ENCODE measurements around the gene B3GNT5.
"Not testable (repeated sequence)": the region's sequence is repeated elsewhere in the genome, so short reads cannot be mapped to it uniquely, and the experiment has no call there.

B3GNT5 gene

GRCh38 chr3:183220828-183221227 lies 32.2 kb upstream of the B3GNT5 start:
- H3K4me1 Mint-ChIP-seq: peaks cover 25% of the 10 kb centered on the region
- H3K4me3 Mint-ChIP-seq: no peak overlapping the region
- H3K27me3 Mint-ChIP-seq: peaks cover 42% of the 10 kb centered on the region
- peaks cover 3% of the 10 kb centered on the region for H3K9me3 Mint-ChIP-seq
- H3K36me3 Mint-ChIP-seq: no peaks in the 10 kb centered on the region
- H3K27ac Mint-ChIP-seq: no peak overlapping the region
- no peak for ATAC-seq

GRCh38 chr3:183222631-183223235 lies 30.3 kb upstream of the B3GNT5 start:
- Mint-ChIP-seq H3K4me3 (no peak overlapping the region), H3K27me3 (peaks cover 42% of the 10 kb centered on the region), H3K4me1 (peaks cover 20% of the 10 kb centered on the region), H3K27ac (no peak overlapping the region), H3K36me3 (no peaks in the 10 kb centered on the region), H3K9me3 (peaks cover 3% of the 10 kb centered on the region)
- ATAC-seq: no peak

GRCh38 chr3:183224180-183224970 lies 28.7 kb upstream of the B3GNT5 start:
- H3K9me3 Mint-ChIP-seq: no peaks in the 10 kb centered on the region
- ATAC-seq: peak; percentile 34
- peaks cover 38% of the 10 kb centered on the region for H3K27me3 Mint-ChIP-seq
- no peak overlapping the region for H3K27ac Mint-ChIP-seq
- peak overlapping the region; percentile 10 for H3K4me3 Mint-ChIP-seq
- peaks cover 7% of the 10 kb centered on the region for H3K4me1 Mint-ChIP-seq
- no peaks in the 10 kb centered on the region for H3K36me3 Mint-ChIP-seq

DNA sequence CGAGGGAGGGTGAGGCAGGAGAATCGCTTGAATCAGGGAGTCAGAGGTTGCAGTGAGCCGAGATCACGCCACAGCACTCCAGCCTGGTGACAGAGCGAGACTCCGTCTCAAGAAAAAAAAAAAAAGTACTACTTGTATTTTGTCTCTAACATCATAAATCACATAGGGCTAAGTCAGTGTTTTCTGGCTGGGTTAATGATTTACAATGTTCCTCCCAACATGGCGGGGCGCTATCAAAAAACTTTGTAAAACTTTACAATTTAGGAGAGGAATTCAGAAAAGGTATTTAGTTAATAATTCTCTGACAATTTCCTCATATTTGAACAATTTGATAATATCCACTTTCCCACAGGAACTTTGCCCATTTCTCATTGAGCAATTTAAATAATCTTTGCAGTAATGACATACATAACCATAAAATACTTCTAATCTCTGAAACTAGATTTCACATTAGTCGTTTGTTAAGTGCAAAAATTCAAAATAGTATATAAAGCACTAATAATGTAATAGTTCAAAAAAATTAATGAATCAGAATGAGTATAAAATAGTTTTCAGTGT lies 26.6 kb upstream of the B3GNT5 start:
- ATAC-seq: no peak
- H3K27ac Mint-ChIP-seq: no peak overlapping the region
- H3K27me3 Mint-ChIP-seq: peaks cover 43% of the 10 kb centered on the region
- no peak overlapping the region for H3K4me3 Mint-ChIP-seq
- no peaks in the 10 kb centered on the region for H3K36me3 Mint-ChIP-seq
- peaks cover 7% of the 10 kb centered on the region for H3K4me1 Mint-ChIP-seq
- no peaks in the 10 kb centered on the region for H3K9me3 Mint-ChIP-seq

GRCh38 chr3:183227586-183227985 lies 25.5 kb upstream of the B3GNT5 start:
- Mint-ChIP-seq H3K4me1 (peaks cover 7% of the 10 kb centered on the region), H3K27ac (no peak overlapping the region), H3K4me3 (no peak overlapping the region), H3K27me3 (peaks cover 43% of the 10 kb centered on the region), H3K36me3 (no peaks in the 10 kb centered on the region), H3K9me3 (no peaks in the 10 kb centered on the region)
- no peak for ATAC-seq

DNA sequence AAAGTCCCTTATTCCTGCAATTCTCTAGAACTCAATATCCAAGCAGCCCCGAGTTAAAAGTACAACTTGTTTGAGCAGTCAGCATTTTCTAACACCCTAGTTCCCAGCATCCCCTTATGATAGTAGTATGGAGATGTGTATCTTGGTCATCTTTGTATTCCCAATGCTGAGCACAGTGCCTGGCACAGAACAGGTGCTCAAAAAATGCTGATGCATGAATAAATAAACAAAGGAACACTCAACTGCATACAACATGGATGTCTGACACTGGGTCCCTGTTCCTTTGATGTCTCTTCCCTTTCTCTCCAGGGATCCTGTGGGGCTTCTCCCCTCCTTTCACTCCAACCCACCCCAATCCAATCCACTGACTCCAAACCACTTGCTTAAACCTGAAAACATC lies 23.9 kb upstream of the B3GNT5 start:
- H3K27ac Mint-ChIP-seq: no peak overlapping the region
- no peak for ATAC-seq
- H3K4me3 Mint-ChIP-seq: no peak overlapping the region
- no peaks in the 10 kb centered on the region for H3K36me3 Mint-ChIP-seq
- peaks cover 38% of the 10 kb centered on the region for H3K27me3 Mint-ChIP-seq
- peaks cover 5% of the 10 kb centered on the region for H3K4me1 Mint-ChIP-seq
- H3K9me3 Mint-ChIP-seq: no peaks in the 10 kb centered on the region

DNA sequence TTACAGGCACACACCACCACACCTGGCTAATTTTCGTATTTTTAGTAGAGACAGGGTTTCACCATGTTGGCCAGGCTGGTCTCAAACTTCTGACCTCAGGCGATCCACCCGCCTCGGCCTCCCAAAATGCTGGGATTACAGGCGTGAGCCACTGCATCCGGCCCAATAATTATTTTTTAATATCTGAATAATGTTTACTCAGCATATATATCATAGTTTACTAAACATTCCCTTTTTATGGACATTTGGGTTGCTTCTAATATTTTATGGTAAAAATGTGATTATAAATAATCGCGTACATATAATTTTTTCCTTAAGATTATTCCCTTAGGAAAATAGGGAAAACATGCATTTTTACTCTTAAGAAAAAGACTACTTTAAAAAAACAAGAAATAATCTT lies 22.8 kb upstream of the B3GNT5 start:
- H3K4me1 Mint-ChIP-seq, H3K9me3 Mint-ChIP-seq: not testable (repeated sequence)

GRCh38 chr3:183230826-183231225 lies 22.2 kb upstream of the B3GNT5 start:
- peaks cover 25% of the 10 kb centered on the region for H3K27me3 Mint-ChIP-seq
- no peaks in the 10 kb centered on the region for H3K36me3 Mint-ChIP-seq
- no peak for ATAC-seq
- no peak overlapping the region for H3K27ac Mint-ChIP-seq
- no peaks in the 10 kb centered on the region for H3K9me3 Mint-ChIP-seq
- no peak overlapping the region for H3K4me3 Mint-ChIP-seq
- H3K4me1 Mint-ChIP-seq: no peaks in the 10 kb centered on the region

More for the DNA sequence above, 22.8 kb upstream of the B3GNT5 start:
- peaks cover 27% of the 10 kb centered on the region for H3K27me3 Mint-ChIP-seq
- not testable (repeated sequence) for H3K36me3 Mint-ChIP-seq, H3K27ac Mint-ChIP-seq, H3K4me3 Mint-ChIP-seq, ATAC-seq

DNA sequence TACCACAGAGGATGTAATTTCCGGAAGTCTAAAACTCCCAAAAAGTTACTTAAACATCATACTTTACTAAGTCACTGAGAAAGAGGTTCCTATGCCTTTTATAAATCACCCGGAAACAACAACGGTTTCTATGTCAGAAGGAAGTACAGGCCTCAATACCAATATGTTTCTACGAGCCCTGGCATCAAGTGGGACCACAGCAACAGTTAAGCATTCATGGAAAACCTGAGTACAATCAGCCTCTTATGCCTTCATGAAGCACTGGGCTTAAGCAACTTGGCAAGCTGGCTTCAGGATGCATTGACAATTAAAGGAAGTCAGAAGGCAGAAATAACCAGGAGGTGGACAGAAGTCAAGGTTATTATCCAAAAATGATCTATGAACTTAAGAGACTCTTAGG lies 19.1 kb upstream of the B3GNT5 start:
- H3K4me3 Mint-ChIP-seq: no peak overlapping the region
- H3K27ac Mint-ChIP-seq: no peak overlapping the region
- peaks cover 10% of the 10 kb centered on the region for H3K27me3 Mint-ChIP-seq
- H3K36me3 Mint-ChIP-seq: no peaks in the 10 kb centered on the region
- H3K9me3 Mint-ChIP-seq: no peaks in the 10 kb centered on the region
- ATAC-seq: no peak
- no peaks in the 10 kb centered on the region for H3K4me1 Mint-ChIP-seq

- Mint-ChIP-seq H3K27me3 (peaks cover 36% of the 10 kb centered on the region), H3K27ac (no peak overlapping the region), H3K4me1 (no peaks in the 10 kb centered on the region), H3K36me3 (peaks cover 12% of the 10 kb centered on the region), H3K9me3 (peaks cover 22% of the 10 kb centered on the region), H3K4me3 (no peak overlapping the region)
- ATAC-seq: no peak
Measured at GRCh38 chr3:183239046-183239445, 14.0 kb upstream of the B3GNT5 start.

DNA sequence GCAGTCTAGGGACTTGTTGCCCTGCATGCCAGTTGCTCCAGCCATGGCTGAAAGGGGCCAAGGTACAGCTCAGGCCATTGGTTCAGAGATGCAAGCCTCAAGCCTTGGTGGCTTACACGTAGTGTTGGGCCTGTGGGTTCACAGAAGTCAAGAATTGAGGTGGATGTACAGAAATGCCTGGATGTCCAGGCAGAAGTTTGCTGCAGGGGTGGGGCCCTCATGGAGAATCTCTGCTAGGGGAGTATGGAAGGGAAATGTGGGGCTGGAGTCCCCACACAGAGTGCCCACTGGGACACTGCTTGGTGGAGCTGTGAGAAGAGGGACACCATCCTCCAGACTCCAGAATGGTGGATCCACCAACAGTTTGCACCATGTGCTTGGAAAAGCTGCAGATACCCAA lies 10.6 kb upstream of the B3GNT5 start:
- no peak overlapping the region for H3K27ac Mint-ChIP-seq
- no peaks in the 10 kb centered on the region for H3K4me1 Mint-ChIP-seq
- peaks cover 12% of the 10 kb centered on the region for H3K36me3 Mint-ChIP-seq
- H3K4me3 Mint-ChIP-seq: no peak overlapping the region
- ATAC-seq: no peak
- peaks cover 36% of the 10 kb centered on the region for H3K27me3 Mint-ChIP-seq
- peaks cover 22% of the 10 kb centered on the region for H3K9me3 Mint-ChIP-seq

GRCh38 chr3:183244219-183244618 lies 8.8 kb upstream of the B3GNT5 start:
- no peak for ATAC-seq
- H3K27me3 Mint-ChIP-seq: peaks cover 34% of the 10 kb centered on the region
- H3K9me3 Mint-ChIP-seq: peaks cover 22% of the 10 kb centered on the region
- no peak overlapping the region for H3K4me3 Mint-ChIP-seq
- no peaks in the 10 kb centered on the region for H3K4me1 Mint-ChIP-seq
- no peak overlapping the region for H3K27ac Mint-ChIP-seq
- H3K36me3 Mint-ChIP-seq: peaks cover 12% of the 10 kb centered on the region

GRCh38 chr3:183244981-183245476 lies 8.0 kb upstream of the B3GNT5 start:
- Mint-ChIP-seq H3K36me3 (peaks cover 12% of the 10 kb centered on the region), H3K9me3 (peaks cover 22% of the 10 kb centered on the region), H3K4me1 (no peaks in the 10 kb centered on the region), H3K27ac (no peak overlapping the region), H3K4me3 (no peak overlapping the region), H3K27me3 (peaks cover 26% of the 10 kb centered on the region)
- ATAC-seq: no peak

DNA sequence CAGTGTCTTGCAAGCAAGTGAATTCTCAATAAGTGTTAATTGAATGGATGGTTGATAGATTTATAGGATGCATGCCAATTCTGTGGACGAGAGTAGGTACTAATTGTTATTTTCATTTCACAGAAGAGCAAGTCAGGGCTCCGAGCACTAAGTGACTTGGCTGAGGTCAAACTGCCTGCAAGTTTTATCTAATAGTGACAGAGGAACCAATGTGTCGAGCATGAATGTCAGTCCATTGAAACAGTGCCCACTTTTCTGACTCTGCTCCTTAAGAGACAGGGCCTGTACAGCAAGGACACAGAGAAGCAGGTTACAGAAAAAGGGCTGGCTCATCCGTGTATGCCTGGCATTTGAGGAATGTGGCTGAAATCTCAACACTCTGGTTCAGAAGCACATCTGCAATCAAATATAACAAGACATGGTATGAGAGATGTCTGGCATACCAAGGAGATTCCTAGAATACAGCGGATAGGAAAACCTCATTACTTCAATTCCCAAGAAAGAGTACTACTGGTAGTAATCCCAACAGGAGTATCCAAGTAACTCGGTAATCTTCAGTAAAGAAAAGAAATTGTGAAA lies 6.0 kb upstream of the B3GNT5 start:
- Mint-ChIP-seq H3K27ac (no peak overlapping the region), H3K36me3 (peaks cover 4% of the 10 kb centered on the region), H3K27me3 (peaks cover 5% of the 10 kb centered on the region), H3K4me3 (no peak overlapping the region), H3K4me1 (no peaks in the 10 kb centered on the region), H3K9me3 (peaks cover 7% of the 10 kb centered on the region)
- ATAC-seq: no peak

GRCh38 chr3:183249006-183249718 lies 3.9 kb upstream of the B3GNT5 start:
- no peaks in the 10 kb centered on the region for H3K4me1 Mint-ChIP-seq
- H3K4me3 Mint-ChIP-seq: no peak overlapping the region
- H3K27ac Mint-ChIP-seq: no peak overlapping the region
- ATAC-seq: no peak
- H3K36me3 Mint-ChIP-seq: no peaks in the 10 kb centered on the region
- no peaks in the 10 kb centered on the region for H3K9me3 Mint-ChIP-seq
- no peaks in the 10 kb centered on the region for H3K27me3 Mint-ChIP-seq

Data from stimulated activated memory B cell treated with anti-CD40 and anti-IgM and Interleukin-4, amounts not matched to agents 10 μg/mL and 1 μg/mL and 100 μg/mL, for 72 hours (primary cell).